Kidney glomerular epithelial cell (primary cell): ENCODE data around the gene MIS18A.
A peak's percentile ranks its signal among the peaks of the same experiment; 100 is the strongest.
"Not testable (repeated sequence)": the region's sequence is repeated elsewhere in the genome, so short reads cannot be mapped to it uniquely, and the experiment has no call there.

ENCODE experiments used
- DNase-seq: peaks from one replicate; lab custom pipeline; 2025; lab: John Stamatoyannopoulos, UW

The MIS18A gene

GRCh38 chr21:32304998-32305397 is 26.1 kb upstream of the MIS18A start:
- no peak for DNase-seq

- no peak for DNase-seq
Measured at GRCh38 chr21:32303385-32303784, 24.5 kb upstream of the MIS18A start.

GRCh38 chr21:32302560-32302959 is 23.7 kb upstream of the MIS18A start:
- no peak for DNase-seq

GRCh38 chr21:32301596-32301995 is 22.7 kb upstream of the MIS18A start:
- no peak for DNase-seq

GRCh38 chr21:32300117-32300681 is 21.4 kb upstream of the MIS18A start:
- DNase-seq: no peak

GRCh38 chr21:32299695-32300094 is 20.8 kb upstream of the MIS18A start:
- no peak for DNase-seq

GRCh38 chr21:32298658-32299081 is 19.8 kb upstream of the MIS18A start, which contains the start of gene MRAP:
Gene MRAP, plus strand, starts transcription at chr21:32298855. Its CDS starts 117 bp downstream, at chr21:32298972.
- DNase-seq: no peak

GRCh38 chr21:32298148-32298559 is 19.3 kb upstream of the MIS18A start:
- DNase-seq: no peak

- DNase-seq: no peak
Measured at GRCh38 chr21:32297449-32297848, 18.6 kb upstream of the MIS18A start.

- DNase-seq: no peak
Measured at GRCh38 chr21:32285476-32285875, 6.6 kb upstream of the MIS18A start.

- DNase-seq: no peak
Measured at GRCh38 chr21:32282992-32283391, 4.1 kb upstream of the MIS18A start.

- no peak for DNase-seq
Measured at GRCh38 chr21:32281531-32281930, 2.7 kb upstream of the MIS18A start.

- no peak for DNase-seq
Measured at GRCh38 chr21:32279377-32279680, 480 bp upstream of the MIS18A start.

- DNase-seq: no peak
Measured at GRCh38 chr21:32278103-32278502, 746 bp downstream of the MIS18A start.

GRCh38 chr21:32276671-32277070 is 2.2 kb downstream of the MIS18A start:
- no peak for DNase-seq

- DNase-seq: no peak
Measured at GRCh38 chr21:32270748-32271147, 8.1 kb downstream of the MIS18A start.

GRCh38 chr21:32265321-32265720 is 13.5 kb downstream of the MIS18A start:
- not testable (repeated sequence) for DNase-seq

GRCh38 chr21:32261929-32262328 is 16.9 kb downstream of the MIS18A start:
- DNase-seq: no peak

- DNase-seq: no peak
Measured at GRCh38 chr21:32260130-32260529, 18.7 kb downstream of the MIS18A start.

- not testable (repeated sequence) for DNase-seq
Measured at GRCh38 chr21:32258786-32259048, 20.1 kb downstream of the MIS18A start.

GRCh38 chr21:32257962-32258785 is 20.7 kb downstream of the MIS18A start:
- DNase-seq: peak; percentile 52

- peak; percentile 78 for DNase-seq
Measured at GRCh38 chr21:32256873-32257620, 21.8 kb downstream of the MIS18A start.

- no peak for DNase-seq
Measured at GRCh38 chr21:32256251-32256650, 22.6 kb downstream of the MIS18A start.
